GM11168 (cell line): ENCODE results near the gene PRC1.

Experiments
- in situ Hi-C: fragments of 300-500 bp; cut with MboI; formaldehyde crosslinking; loops from one replicate; pipeline ENCODE4 v1.12.0; 2022; ENCODE audit warnings: low sequenced_read_pairs; ENCODE audit not compliant: unreplicated experiment

The PRC1 gene

DNA sequence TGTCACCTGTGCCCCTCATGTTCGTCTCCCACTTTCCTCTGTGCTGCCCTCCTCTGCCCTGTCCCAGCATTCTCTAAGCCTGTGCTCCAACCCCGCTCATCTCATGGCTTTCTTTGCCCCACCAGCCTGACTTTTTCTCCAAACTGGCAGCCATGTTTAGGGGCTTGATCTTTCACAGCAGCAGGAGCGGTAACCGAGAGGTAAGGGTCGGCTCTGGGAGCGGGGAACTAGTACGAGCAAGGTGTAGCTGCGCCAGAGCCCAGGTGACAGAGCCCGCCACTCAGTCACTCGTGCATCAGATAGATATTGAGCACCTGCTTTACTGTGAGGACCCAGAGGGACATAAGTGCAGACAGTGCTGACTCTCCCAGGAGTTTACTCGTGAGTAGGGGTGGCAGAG lies 77.9 kb downstream of the PRC1 start:
- in situ Hi-C loops: no loop called here
